Stimulated activated CD4-positive, alpha-beta T cell treated with anti-CD3 and anti-CD28 coated beads, TNF-alpha, amount 100 ng/mL, for 4 hours (primary cell): ENCODE measurements around the gene SLC17A1.

Source experiments
- DNase-seq, 3 experiments: peaks; one replicate each; pipeline ENCODE4 v3.0.0-alpha.2; 2020; ENCODE audit warnings: low read depth in 3 of 3

SLC17A1 gene

DNA sequence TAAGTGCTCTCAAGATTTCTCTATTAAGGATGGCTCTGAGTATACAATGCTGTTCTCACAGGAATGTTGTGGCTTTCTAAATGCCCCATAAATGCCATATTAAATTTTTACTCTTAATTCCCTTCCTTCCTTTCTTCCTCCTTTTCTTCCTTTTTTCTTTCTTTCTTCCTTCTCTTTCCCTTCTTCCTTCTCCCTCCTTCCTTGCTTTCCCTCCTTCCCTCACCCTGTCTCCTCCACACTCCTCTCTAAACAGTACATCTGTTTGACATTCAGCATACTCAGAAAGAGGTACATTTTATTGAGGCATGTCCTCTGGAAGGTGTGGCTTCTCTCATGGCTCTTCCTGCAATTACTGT is 433 bp upstream of the SLC17A1 start:
- no peak for DNase-seq

DNA sequence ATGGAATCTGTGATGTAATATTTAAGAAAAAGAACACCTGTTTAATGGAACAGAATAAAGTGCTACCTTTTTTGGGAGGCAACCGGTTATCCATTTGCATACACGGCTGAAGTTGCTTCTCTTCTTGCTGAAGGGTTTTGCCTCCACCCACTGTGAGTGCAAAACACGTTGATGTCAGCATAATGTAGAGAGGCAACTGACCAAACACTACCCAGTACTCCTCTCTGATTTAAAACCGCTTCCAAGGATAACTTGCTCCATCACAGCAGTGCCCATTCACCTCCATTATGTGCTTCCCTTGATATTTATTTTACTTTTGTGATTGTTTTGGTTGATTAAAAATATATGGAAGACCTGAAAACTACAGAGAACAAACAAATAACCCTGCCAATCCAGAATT is 1.4 kb downstream of the SLC17A1 start:
- DNase-seq, result no peak

DNA sequence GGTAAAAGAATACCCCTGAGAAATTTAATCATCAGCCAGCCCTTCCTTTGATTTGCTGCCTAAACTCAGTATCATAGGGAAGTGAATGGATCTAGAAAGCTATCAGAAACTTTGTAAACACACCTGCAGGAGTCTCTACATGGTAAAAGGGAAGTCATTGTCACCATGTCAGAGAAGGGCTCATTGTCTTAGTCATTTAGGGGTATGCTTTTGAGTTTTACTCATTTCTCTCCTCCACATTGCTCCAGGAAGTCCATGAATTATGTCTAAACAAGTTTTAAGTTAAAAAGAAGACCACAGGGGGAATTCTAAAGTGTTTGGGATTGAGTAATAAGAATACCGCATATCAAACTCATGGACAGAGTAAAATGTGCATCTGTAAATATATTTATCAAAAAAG is 2.5 kb downstream of the SLC17A1 start:
- DNase-seq, result no peak

GRCh38 chr6:25821341-25821740 is 10.5 kb downstream of the SLC17A1 start:
- no peak for DNase-seq

DNA sequence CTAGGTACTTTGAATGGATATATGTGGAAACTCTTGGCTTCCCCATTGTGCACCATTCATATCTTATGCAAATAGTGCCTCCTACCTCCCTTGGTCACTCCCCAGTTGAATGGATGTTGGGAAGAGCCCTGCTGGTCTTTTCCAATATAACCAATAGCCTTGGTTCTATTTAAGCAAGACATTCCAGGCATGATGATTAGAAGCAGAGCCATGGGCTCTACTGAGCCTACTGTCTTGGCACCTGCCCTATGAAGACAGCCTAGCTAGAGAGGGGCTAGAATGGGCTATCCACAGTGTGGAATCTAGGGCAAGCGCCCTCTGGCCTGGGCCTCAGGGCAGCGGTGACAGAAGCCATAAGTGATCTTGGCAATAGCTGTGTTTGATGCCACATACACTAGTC is 15.6 kb downstream of the SLC17A1 start:
- DNase-seq, result no peak

GRCh38 chr6:25815194-25815593 is 16.7 kb downstream of the SLC17A1 start:
- no peak for DNase-seq

DNA sequence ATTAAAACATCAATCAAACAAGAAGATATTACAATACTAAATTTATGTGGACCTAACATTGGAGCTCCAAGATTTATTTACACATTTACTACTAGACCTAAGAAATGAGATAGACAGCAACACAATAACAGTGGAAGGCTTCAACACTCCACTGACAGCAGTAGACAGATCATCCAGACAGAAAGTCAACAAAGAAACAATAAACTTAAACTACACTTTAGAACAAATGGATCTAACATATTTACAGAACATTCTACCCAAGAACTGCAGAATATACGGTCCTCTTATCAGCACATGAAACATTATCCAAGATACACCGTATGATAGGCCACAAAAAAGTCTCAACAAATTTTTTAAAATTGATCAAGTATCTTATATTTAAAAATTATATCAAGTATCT is 27.0 kb downstream of the SLC17A1 start:
- DNase-seq, result no peak

- no peak for DNase-seq
These were observed 30.4 kb downstream of the SLC17A1 start for GRCh38 chr6:25801436-25801835.

DNA sequence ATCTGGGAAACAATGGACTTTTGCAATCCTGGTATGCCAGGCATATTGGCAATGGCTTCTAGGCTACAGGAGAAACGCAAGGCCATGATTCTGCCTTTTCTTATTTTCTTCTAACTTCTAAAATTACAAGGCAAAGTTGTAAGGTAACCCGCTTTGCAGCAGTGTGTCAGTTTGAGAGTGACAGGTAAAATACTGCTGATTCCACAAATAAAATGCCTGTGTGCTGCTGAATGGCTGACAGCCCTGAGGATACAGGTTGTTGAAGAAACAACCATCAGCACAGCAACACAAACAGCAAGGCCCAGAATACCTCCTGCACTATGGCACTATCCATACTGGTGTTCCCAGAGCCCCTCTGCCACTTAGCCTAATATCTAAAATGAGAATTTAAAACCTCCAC is 37.1 kb downstream of the SLC17A1 start:
- DNase-seq, result no peak

DNA sequence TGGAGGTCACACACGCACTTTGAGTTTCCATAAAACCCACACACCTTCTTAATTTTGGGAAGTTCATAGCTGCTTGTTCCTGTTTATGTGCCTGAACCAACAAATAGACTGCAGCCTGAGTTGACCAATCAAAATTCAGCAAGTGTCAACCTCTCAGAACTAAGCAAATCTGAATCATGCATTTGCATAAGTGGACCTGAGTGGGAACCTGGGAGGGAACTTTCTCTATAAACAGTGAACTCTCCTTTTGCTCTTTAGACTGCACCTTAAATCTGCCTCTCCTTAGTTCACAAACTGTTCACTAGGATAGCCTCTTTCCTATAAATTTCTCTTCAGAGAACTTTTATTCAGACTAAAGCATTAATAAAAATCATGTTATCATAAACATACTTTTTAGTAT is 37.9 kb downstream of the SLC17A1 start:
- no peak for DNase-seq

DNA sequence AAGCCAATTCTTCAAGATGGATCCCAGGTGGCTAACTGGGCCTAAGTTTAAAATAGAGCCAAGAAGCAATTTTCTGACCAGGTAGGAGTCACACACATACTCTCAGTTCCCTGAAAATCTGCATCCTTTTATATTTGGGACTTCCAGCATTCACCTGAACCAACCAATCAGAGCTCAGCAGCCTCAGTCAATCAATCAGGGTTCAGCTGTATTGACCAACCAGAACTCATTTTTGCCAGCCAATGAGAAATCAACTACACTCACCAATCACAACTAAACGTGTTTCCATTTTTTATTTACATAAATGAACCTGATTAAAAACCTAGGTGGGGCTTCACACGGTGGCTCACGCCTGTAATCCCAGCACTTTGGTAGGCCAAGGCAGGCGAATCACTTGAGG is 39.8 kb downstream of the SLC17A1 start:
- DNase-seq, result no peak

- DNase-seq, result no peak
These were observed 42.4 kb downstream of the SLC17A1 start for GRCh38 chr6:25789475-25789874.

DNA sequence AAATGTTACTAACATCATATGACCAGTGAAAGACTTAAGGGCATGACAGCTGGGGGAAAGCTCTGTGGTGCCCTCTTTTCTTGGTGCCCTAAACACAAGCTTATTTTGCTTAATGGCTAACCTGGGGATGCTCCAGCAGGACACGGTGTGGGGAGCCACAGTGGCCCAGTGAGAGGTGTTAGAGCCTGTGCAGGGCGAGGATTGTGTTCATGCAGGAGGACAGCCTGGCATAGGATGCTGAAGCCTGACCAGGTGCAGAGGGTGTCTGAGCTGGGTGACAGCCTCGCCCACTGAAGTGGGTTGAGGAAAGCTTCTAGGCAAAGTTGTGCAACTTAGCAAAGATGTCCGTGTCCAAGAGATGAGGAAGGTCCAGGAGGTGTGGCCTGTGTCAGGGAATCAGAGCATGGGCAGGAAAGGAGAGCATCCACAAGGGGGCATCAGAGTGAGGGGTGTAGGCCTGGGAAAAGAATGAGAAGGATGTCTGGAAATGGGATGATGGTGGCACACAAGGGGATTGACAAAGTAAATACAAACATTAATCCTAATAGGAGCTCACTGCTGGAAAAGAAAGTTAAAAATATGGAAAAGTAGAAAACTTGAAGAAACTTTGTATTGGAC is 43.4 kb downstream of the SLC17A1 start:
- DNase-seq, result peak in 2 of 3 experiments; percentile 1 to 11

- no peak for DNase-seq
These were observed 44.4 kb downstream of the SLC17A1 start for GRCh38 chr6:25787428-25787827.

- DNase-seq, result no peak
These were observed 50.7 kb downstream of the SLC17A1 start for GRCh38 chr6:25781134-25781533.

DNA sequence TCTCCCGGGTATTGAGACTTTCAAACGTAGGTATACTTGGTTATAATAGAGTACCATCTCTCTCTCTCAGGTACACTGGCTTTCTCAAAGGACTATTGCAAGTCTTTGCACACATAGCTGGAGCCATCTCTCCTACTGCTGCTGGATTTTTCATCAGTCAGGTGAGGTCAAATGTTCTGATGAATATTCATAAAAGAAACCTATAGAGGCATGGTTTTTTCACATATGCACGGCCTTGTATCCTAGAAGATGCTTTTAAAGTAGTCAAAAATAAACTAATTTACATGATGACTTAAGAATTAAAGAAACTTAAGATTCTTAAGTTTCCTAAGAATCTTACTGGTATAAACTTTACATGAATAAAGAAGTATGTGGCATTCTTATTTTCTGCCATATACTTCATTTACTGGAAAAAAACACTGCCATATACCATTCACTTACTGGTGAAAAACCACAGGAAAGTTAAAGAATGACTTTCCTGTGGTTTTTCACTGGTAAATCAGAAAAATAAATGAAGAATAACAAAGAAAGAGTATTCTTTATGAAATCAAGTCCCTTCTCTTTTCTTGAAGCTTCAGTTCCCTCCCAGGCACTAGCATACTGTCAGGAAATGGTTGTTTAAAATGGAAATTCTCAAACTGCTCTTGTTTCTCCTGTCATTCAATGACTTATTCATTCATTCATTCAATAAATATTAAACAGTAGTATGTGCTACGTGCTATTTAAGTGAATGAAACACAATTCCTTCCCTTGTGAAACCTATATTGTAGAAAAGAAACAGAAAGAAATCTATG is 53.8 kb downstream of the SLC17A1 start:
- no peak for DNase-seq

GRCh38 chr6:25777031-25777430 is 54.8 kb downstream of the SLC17A1 start:
- no peak for DNase-seq

DNA sequence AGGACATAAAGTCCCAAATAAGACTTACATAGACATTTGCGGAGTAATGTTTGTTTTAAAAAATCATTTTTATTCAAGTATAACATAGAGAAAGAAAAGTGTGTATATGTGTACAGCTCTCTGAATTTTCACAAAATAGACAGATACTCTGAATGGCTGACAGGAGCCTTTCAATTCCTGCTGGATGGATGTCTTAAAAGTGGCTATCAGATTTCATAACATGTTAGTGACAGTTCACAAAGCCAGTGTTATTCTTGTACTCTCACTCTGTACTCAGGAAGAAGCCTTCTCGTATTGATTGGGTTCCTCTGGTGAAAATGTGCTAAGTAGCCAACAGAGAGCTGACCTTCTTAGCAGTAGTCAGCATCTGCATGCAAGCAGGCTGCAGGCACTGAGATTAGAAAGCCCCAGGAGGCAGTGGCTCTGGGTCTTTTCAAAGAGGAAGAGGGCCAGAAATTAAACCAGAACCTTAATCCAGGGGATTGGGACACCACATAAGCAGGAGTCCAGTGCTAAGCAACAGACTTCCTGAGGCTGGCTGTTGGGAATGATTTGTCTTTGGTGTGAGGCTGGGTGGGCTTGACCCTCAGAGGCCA is 57.6 kb downstream of the SLC17A1 start:
- DNase-seq, result no peak

GRCh38 chr6:25769983-25770382 is 61.9 kb downstream of the SLC17A1 start:
- DNase-seq, result no peak

DNA sequence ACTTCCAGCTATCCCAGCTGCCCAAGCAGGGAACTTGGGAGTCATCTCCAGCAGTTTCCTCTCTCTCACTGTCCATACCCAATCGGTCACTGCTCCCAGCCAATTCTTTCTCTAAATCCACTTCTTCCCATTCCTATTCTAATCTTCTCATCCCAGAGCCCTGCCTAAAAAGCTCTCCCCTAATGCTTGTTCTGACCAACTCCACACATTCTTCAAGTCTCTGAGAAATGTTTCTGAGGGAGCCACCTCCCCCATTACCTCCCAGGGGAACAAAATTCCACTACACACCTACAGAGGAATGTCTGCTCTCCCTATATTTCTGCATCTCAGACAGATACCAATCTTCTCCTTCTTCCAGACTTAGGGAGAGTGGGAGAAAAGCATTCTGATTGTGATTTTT is 63.3 kb downstream of the SLC17A1 start:
- no peak for DNase-seq

GRCh38 chr6:25764611-25765010 is 67.2 kb downstream of the SLC17A1 start:
- DNase-seq, result no peak

DNA sequence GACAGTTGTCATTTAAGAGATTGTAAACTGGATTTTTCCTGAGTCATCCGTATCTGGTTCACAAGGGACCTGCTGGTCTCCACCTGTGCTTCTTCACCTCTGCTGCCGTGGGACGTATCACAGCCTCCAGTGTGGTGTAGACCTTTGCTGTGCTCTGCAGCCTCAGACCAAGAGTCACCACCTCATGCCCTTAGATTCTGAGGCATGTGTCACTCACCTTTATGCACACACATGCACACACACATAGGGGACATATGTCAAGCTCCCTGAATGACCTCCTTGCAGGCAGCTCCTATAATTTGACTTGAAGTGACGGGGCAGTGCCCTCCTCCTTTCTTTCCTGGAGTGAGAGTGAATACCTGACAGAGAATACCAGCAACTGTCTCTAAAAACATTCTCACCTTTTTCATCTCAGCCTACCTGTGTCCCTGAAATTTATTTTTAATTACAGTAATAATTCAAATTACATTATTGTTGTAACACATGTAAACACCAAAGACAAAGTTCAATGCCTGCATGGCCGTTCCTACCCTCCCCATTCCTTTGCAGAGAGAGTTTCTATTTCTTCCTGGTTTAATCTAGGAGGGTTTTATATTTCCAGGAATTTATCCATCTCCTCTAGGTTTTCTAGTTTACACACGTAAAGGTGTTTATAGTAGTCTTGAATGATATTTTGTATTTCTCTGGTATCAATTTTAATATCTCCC is 73.8 kb downstream of the SLC17A1 start:
- no peak for DNase-seq
